ENCODE results near the gene DHCR7. TPM values are rescaled to one million over a fixed set of nuclear protein-coding genes. Genes with fewer than 3 reads are reported as not detected.

Gene DHCR7
- total RNA-seq, 2 experiments from 2014 or later: 47.0 to 48.8 TPM

- H3K4me3 Mint-ChIP-seq: peak overlapping the region; percentile 84
- DNase-seq (no peak), ATAC-seq (ENCODE audit: low read depth) (no peak)
- H3K27me3 Mint-ChIP-seq: no peaks in the 10 kb centered on the region
- peaks cover 37% of the 10 kb centered on the region for H3K4me1 Mint-ChIP-seq
- H3K36me3 Mint-ChIP-seq: peaks cover 28% of the 10 kb centered on the region
- POLR2A ChIA-PET: interaction anchor here (0.5 kb wide), 1 partner anchor 1723 kb away, joined by 3 read pairs; no protein-coding TSS in a partner anchor
- H3K9me3 Mint-ChIP-seq: peaks cover 3% of the 10 kb centered on the region
- H3K27ac Mint-ChIP-seq: peak overlapping the region; percentile 83
These were observed 1.1 kb downstream of the DHCR7 start for GRCh38 chr11:71446942-71447688.

- POLR2A ChIA-PET: no interaction called here
- peaks cover 29% of the 10 kb centered on the region for H3K4me1 Mint-ChIP-seq
- no peak overlapping the region for H3K4me3 Mint-ChIP-seq
- no peak for ATAC-seq (ENCODE audit: low read depth)
- peaks cover 3% of the 10 kb centered on the region for H3K9me3 Mint-ChIP-seq
- no peak overlapping the region for H3K27ac Mint-ChIP-seq
- H3K36me3 Mint-ChIP-seq: peaks cover 29% of the 10 kb centered on the region
- H3K27me3 Mint-ChIP-seq: no peaks in the 10 kb centered on the region
- no peak for DNase-seq
These were observed 2.0 kb downstream of the DHCR7 start for GRCh38 chr11:71446150-71446549.

GRCh38 chr11:71444811-71445210 is 3.4 kb downstream of the DHCR7 start:
- Mint-ChIP-seq H3K27ac (no peak overlapping the region), H3K27me3 (no peaks in the 10 kb centered on the region), H3K4me1 (peaks cover 21% of the 10 kb centered on the region), H3K9me3 (peaks cover 3% of the 10 kb centered on the region), H3K4me3 (no peak overlapping the region), H3K36me3 (peaks cover 37% of the 10 kb centered on the region)
- POLR2A ChIA-PET: interaction anchor here (1.1 kb wide), 1 partner anchor 8 kb away, joined by 3 read pairs; the partner anchor contains the start of gene NADSYN1
- no peak for ATAC-seq (ENCODE audit: low read depth)
- DNase-seq: no peak

- H3K36me3 Mint-ChIP-seq: peaks cover 38% of the 10 kb centered on the region
- no peak for ATAC-seq (ENCODE audit: low read depth)
- no peak overlapping the region for H3K27ac Mint-ChIP-seq
- DNase-seq: no peak
- peaks cover 3% of the 10 kb centered on the region for H3K9me3 Mint-ChIP-seq
- POLR2A ChIA-PET: interaction anchor here (1.1 kb wide), 1 partner anchor 9 kb away, joined by 3 read pairs; the partner anchor contains the start of gene NADSYN1
- peaks cover 15% of the 10 kb centered on the region for H3K4me1 Mint-ChIP-seq
- no peak overlapping the region for H3K4me3 Mint-ChIP-seq
- H3K27me3 Mint-ChIP-seq: no peaks in the 10 kb centered on the region
These were observed 4.3 kb downstream of the DHCR7 start for GRCh38 chr11:71443736-71444445.

- Mint-ChIP-seq H3K27me3 (no peaks in the 10 kb centered on the region), H3K4me1 (peaks cover 15% of the 10 kb centered on the region), H3K36me3 (peaks cover 38% of the 10 kb centered on the region), H3K9me3 (peaks cover 3% of the 10 kb centered on the region), H3K4me3 (no peak overlapping the region), H3K27ac (no peak overlapping the region)
- DNase-seq (no peak), ATAC-seq (ENCODE audit: low read depth) (no peak)
- POLR2A ChIA-PET: no interaction called here
These were observed 5.3 kb downstream of the DHCR7 start for GRCh38 chr11:71442880-71443279.

- Mint-ChIP-seq H3K27ac (peak overlapping the region; percentile 61), H3K4me1 (peaks cover 9% of the 10 kb centered on the region), H3K27me3 (no peaks in the 10 kb centered on the region), H3K4me3 (no peak overlapping the region), H3K36me3 (peaks cover 39% of the 10 kb centered on the region), H3K9me3 (peaks cover 3% of the 10 kb centered on the region)
- ATAC-seq (ENCODE audit: low read depth) (no peak), DNase-seq (no peak)
- POLR2A ChIA-PET: no interaction called here
These were observed 6.1 kb downstream of the DHCR7 start for GRCh38 chr11:71442123-71442522.

- peaks cover 2% of the 10 kb centered on the region for H3K9me3 Mint-ChIP-seq
- H3K36me3 Mint-ChIP-seq: peaks cover 30% of the 10 kb centered on the region
- ATAC-seq (ENCODE audit: low read depth) (no peak), DNase-seq (no peak)
- H3K4me3 Mint-ChIP-seq: no peak overlapping the region
- peaks cover 4% of the 10 kb centered on the region for H3K4me1 Mint-ChIP-seq
- H3K27ac Mint-ChIP-seq: no peak overlapping the region
- H3K27me3 Mint-ChIP-seq: no peaks in the 10 kb centered on the region
- POLR2A ChIA-PET: no interaction called here
These were observed 6.9 kb downstream of the DHCR7 start for GRCh38 chr11:71441251-71441650.

- no peak for ATAC-seq (ENCODE audit: low read depth)
- Mint-ChIP-seq H3K36me3 (peaks cover 21% of the 10 kb centered on the region), H3K27ac (peak overlapping the region; percentile 64), H3K27me3 (no peaks in the 10 kb centered on the region), H3K4me1 (peaks cover 2% of the 10 kb centered on the region), H3K4me3 (no peak overlapping the region), H3K9me3 (no peaks in the 10 kb centered on the region)
- DNase-seq: no peak
- POLR2A ChIA-PET: interaction anchor here (0.9 kb wide), 1 partner anchor 12 kb away, joined by 4 read pairs; no protein-coding TSS in a partner anchor
These were observed 8.0 kb downstream of the DHCR7 start for GRCh38 chr11:71440021-71440755.

GRCh38 chr11:71438650-71439049 is 9.5 kb downstream of the DHCR7 start:
- no peak overlapping the region for H3K4me3 Mint-ChIP-seq
- H3K36me3 Mint-ChIP-seq: peaks cover 21% of the 10 kb centered on the region
- ATAC-seq (ENCODE audit: low read depth): no peak
- POLR2A ChIA-PET: no interaction called here
- H3K27me3 Mint-ChIP-seq: no peaks in the 10 kb centered on the region
- no peaks in the 10 kb centered on the region for H3K9me3 Mint-ChIP-seq
- no peak for DNase-seq
- H3K4me1 Mint-ChIP-seq: no peaks in the 10 kb centered on the region
- H3K27ac Mint-ChIP-seq: no peak overlapping the region

- H3K4me1 Mint-ChIP-seq: no peaks in the 10 kb centered on the region
- H3K4me3 Mint-ChIP-seq: no peak overlapping the region
These were observed 10.3 kb downstream of the DHCR7 start for GRCh38 chr11:71437879-71438278.

GRCh38 chr11:71437399-71437798 is 10.8 kb downstream of the DHCR7 start:
- H3K4me1 Mint-ChIP-seq: no peaks in the 10 kb centered on the region
- ATAC-seq (ENCODE audit: low read depth) (no peak), DNase-seq (no peak)
- H3K9me3 Mint-ChIP-seq: no peaks in the 10 kb centered on the region
- H3K27ac Mint-ChIP-seq: no peak overlapping the region
- peaks cover 14% of the 10 kb centered on the region for H3K36me3 Mint-ChIP-seq
- no peaks in the 10 kb centered on the region for H3K27me3 Mint-ChIP-seq
- H3K4me3 Mint-ChIP-seq: no peak overlapping the region
- POLR2A ChIA-PET: no interaction called here

More at GRCh38 chr11:71437879-71438278, 10.3 kb downstream of the DHCR7 start:
- Mint-ChIP-seq H3K27ac (no peak overlapping the region), H3K27me3 (no peaks in the 10 kb centered on the region), H3K36me3 (peaks cover 18% of the 10 kb centered on the region), H3K9me3 (no peaks in the 10 kb centered on the region)
- no peak for ATAC-seq (ENCODE audit: low read depth)
- POLR2A ChIA-PET: no interaction called here
- no peak for DNase-seq

- DNase-seq (no peak), ATAC-seq (ENCODE audit: low read depth) (no peak)
- H3K9me3 Mint-ChIP-seq: no peaks in the 10 kb centered on the region
- H3K4me3 Mint-ChIP-seq: no peak overlapping the region
- H3K27ac Mint-ChIP-seq: no peak overlapping the region
- H3K36me3 Mint-ChIP-seq: peaks cover 14% of the 10 kb centered on the region
- no peaks in the 10 kb centered on the region for H3K4me1 Mint-ChIP-seq
- POLR2A ChIA-PET: no interaction called here
- no peaks in the 10 kb centered on the region for H3K27me3 Mint-ChIP-seq
These were observed 11.3 kb downstream of the DHCR7 start for GRCh38 chr11:71436861-71437260.

GRCh38 chr11:71435278-71435951 is 12.8 kb downstream of the DHCR7 start:
- H3K4me1 Mint-ChIP-seq: no peaks in the 10 kb centered on the region
- H3K4me3 Mint-ChIP-seq: no peak overlapping the region
- ATAC-seq (ENCODE audit: low read depth) (no peak), DNase-seq (no peak)
- peaks cover 11% of the 10 kb centered on the region for H3K36me3 Mint-ChIP-seq
- H3K27ac Mint-ChIP-seq: no peak overlapping the region
- H3K27me3 Mint-ChIP-seq: no peaks in the 10 kb centered on the region
- H3K9me3 Mint-ChIP-seq: no peaks in the 10 kb centered on the region
- POLR2A ChIA-PET: no interaction called here
